Activated B cell treated with CpG ODN at 0.5 μM for 24 hours (primary cell): ENCODE results near the gene LCOR. TPM values are rescaled to one million over a fixed set of nuclear protein-coding genes. Genes with fewer than 3 reads are reported as not detected.

ENCODE experiments used
- ATAC-seq: fragments of 200-7000 bp; cut with Tn5 transposase; one replicate; pipeline ENCODE4 v1.10.0; 2021; ENCODE audit warnings: low read depth, mild to moderate bottlenecking, moderate library complexity
- CTCF ChIA-PET: fragments of 350-600 bp; sonication (Branson Sonifier 250); formaldehyde crosslinking; loops from one replicate; lab custom pipeline; 2021; ENCODE audit warnings: antibody characterized with exemption; lab: Charles Lee
- POLR2A ChIA-PET: fragments of 350-600 bp; sonication (Branson Sonifier 250); formaldehyde crosslinking; loops from one replicate; lab custom pipeline; 2021; ENCODE audit warnings: antibody characterized with exemption; lab: Charles Lee
- DNase-seq: peaks from one replicate; pipeline ENCODE4 v3.0.0; 2022
- H3K27ac Mint-ChIP-seq: one replicate; pipeline ENCODE4 v1.8.0; 2020; ENCODE audit warnings: mixed read lengths
- H3K27me3 Mint-ChIP-seq: one replicate; pipeline ENCODE4 v1.8.0; 2021; ENCODE audit warnings: mixed read lengths
- H3K36me3 Mint-ChIP-seq: one replicate; pipeline ENCODE4 v1.8.0; 2021; ENCODE audit warnings: low read depth, mixed read lengths
- H3K4me1 Mint-ChIP-seq: one replicate; pipeline ENCODE4 v1.8.0; 2021; ENCODE audit warnings: mixed read lengths
- H3K4me3 Mint-ChIP-seq: one replicate; pipeline ENCODE4 v1.8.0; 2020; ENCODE audit warnings: mild to moderate bottlenecking, mixed read lengths
- H3K9me3 Mint-ChIP-seq: one replicate; pipeline ENCODE4 v1.8.0; 2020; ENCODE audit warnings: mixed read lengths
- CTCF ChIP-seq: fragments of 200-600 bp; IDR thresholded peaks from one replicate; pipeline ENCODE4 v1.8.0; 2022; ENCODE audit warnings: antibody characterized with exemption, mild to moderate bottlenecking
- intact Hi-C: fragments of 100-400 bp; cut with micrococcal nuclease; formaldehyde crosslinking; loops from one replicate; pipeline ENCODE4 v1.15.1; 2024
- total RNA-seq: library from RNA; stranded (reverse); gene quantifications from 2 replicates; pipeline ENCODE4 v1.2.3, GENCODE V29; 2022

Gene LCOR
- total RNA-seq, 1 donor from 2014 or later: 54.9 TPM

GRCh38 chr10:97038688-97039087 is 206.6 kb downstream of the LCOR start:
- ChIA-PET CTCF (interaction anchor here (2.4 to 3.2 kb wide), 3 partner anchors 14 to 172 kb away, joined by 6 to 31 read pairs (median 27); no protein-coding TSS in a partner anchor), POLR2A (no interaction called here)
- no peaks in the 10 kb centered on the region for H3K9me3 Mint-ChIP-seq
- ATAC-seq (no peak), DNase-seq (no peak)
- no peak overlapping the region for H3K4me3 Mint-ChIP-seq
- no peak for TF ChIP-seq CTCF
- intact Hi-C loops: no loop called here
- no peak overlapping the region for H3K27ac Mint-ChIP-seq
- peaks cover 17% of the 10 kb centered on the region for H3K27me3 Mint-ChIP-seq
- H3K36me3 Mint-ChIP-seq: no peaks in the 10 kb centered on the region
- peaks cover 12% of the 10 kb centered on the region for H3K4me1 Mint-ChIP-seq

- ATAC-seq: no peak
- Mint-ChIP-seq H3K36me3 (no peaks in the 10 kb centered on the region), H3K9me3 (peaks cover 2% of the 10 kb centered on the region), H3K27ac (no peak overlapping the region), H3K4me1 (peaks cover 12% of the 10 kb centered on the region), H3K27me3 (peaks cover 15% of the 10 kb centered on the region), H3K4me3 (no peak overlapping the region)
- POLR2A ChIA-PET: no interaction called here
- CTCF ChIA-PET: interaction anchor here (0.6 kb wide), 1 partner anchor 15 kb away, joined by 3 read pairs; no protein-coding TSS in a partner anchor
- no peak for TF ChIP-seq CTCF
- intact Hi-C loops: no loop called here
- no peak for DNase-seq
Observed at GRCh38 chr10:97039538-97040247, 207.6 kb downstream of the LCOR start.

- ChIA-PET CTCF (no interaction called here), POLR2A (no interaction called here)
- DNase-seq (no peak), ATAC-seq (no peak)
- Mint-ChIP-seq H3K27me3 (peaks cover 11% of the 10 kb centered on the region), H3K9me3 (peaks cover 2% of the 10 kb centered on the region), H3K4me1 (peaks cover 12% of the 10 kb centered on the region), H3K36me3 (no peaks in the 10 kb centered on the region), H3K4me3 (no peak overlapping the region), H3K27ac (no peak overlapping the region)
- intact Hi-C loops: no loop called here
- no peak for TF ChIP-seq CTCF
Observed at GRCh38 chr10:97040248-97040584, 208.1 kb downstream of the LCOR start.

GRCh38 chr10:97040706-97041105 is 208.6 kb downstream of the LCOR start:
- Mint-ChIP-seq H3K36me3 (no peaks in the 10 kb centered on the region), H3K27me3 (peaks cover 6% of the 10 kb centered on the region), H3K4me1 (peaks cover 12% of the 10 kb centered on the region), H3K9me3 (peaks cover 2% of the 10 kb centered on the region), H3K4me3 (no peak overlapping the region), H3K27ac (no peak overlapping the region)
- intact Hi-C loops: no loop called here
- ATAC-seq (no peak), DNase-seq (no peak)
- ChIA-PET CTCF (no interaction called here), POLR2A (no interaction called here)
- TF ChIP-seq CTCF: no peak

- peaks cover 11% of the 10 kb centered on the region for H3K4me1 Mint-ChIP-seq
- no peak overlapping the region for H3K4me3 Mint-ChIP-seq
- POLR2A ChIA-PET: no interaction called here
- no peaks in the 10 kb centered on the region for H3K27me3 Mint-ChIP-seq
- DNase-seq: no peak
- no peaks in the 10 kb centered on the region for H3K36me3 Mint-ChIP-seq
- H3K27ac Mint-ChIP-seq: no peak overlapping the region
- ATAC-seq: no peak
- CTCF ChIA-PET: no interaction called here
- H3K9me3 Mint-ChIP-seq: peaks cover 2% of the 10 kb centered on the region
- no peak for TF ChIP-seq CTCF
- intact Hi-C loops: no loop called here
Observed at GRCh38 chr10:97042081-97042480, 210.0 kb downstream of the LCOR start.
